CD14-positive monocyte (primary cell): ENCODE measurements around the gene GULP1. TPM values are rescaled to one million over a fixed set of nuclear protein-coding genes. Genes with fewer than 3 reads are reported as not detected.
A peak's percentile ranks its signal among the peaks of the same experiment; 100 is the strongest.

Experiments used
- DNase-seq, 3 donors: peaks; one replicate each; pipeline ENCODE4 v3.0.0-alpha.2; 2011 to 2022
- H2AFZ ChIP-seq: 2 replicates; pipeline ENCODE4 v1.6.0; 2012; ENCODE audit warnings: mild to moderate bottlenecking, low read depth, low read length, inconsistent platforms; ENCODE audit not compliant: insufficient read depth, poor library complexity, severe bottlenecking
- H3K27ac ChIP-seq, 2 donors: 1 replicate in 1 of 2; 2 replicates in 1 of 2; pipeline ENCODE4 v1.5.1; 2012 to 2013; ENCODE audit warnings: low read length in 2 of 2, control low read depth in 1 of 2, inconsistent platforms in 1 of 2, low read depth in 1 of 2, mild to moderate bottlenecking in 1 of 2
- H3K27me3 ChIP-seq, 2 donors: one replicate each; pipeline versions ENCODE4 v1.6.0 to v1.6.1; 2011 to 2013; ENCODE audit warnings: low read length in 2 of 2; ENCODE audit not compliant: control insufficient read depth in 2 of 2, insufficient read depth in 2 of 2
- H3K36me3 ChIP-seq, 2 donors: replicated peaks in 1 of 2; 1 replicate in 1 of 2; 2 replicates in 1 of 2; pipeline versions ENCODE4 v1.5.1 to v1.6.1; 2012 to 2013; ENCODE audit warnings: low read length in 2 of 2, control low read depth in 1 of 2, inconsistent platforms in 1 of 2, mild to moderate bottlenecking in 1 of 2; ENCODE audit not compliant: insufficient read depth in 2 of 2, control insufficient read depth in 1 of 2
- H3K4me1 ChIP-seq, 2 donors: 1 replicate in 1 of 2; 2 replicates in 1 of 2; pipeline versions ENCODE4 v1.5.1 to v1.6.1; 2012 to 2013; ENCODE audit warnings: low read length in 2 of 2, control low read depth in 1 of 2, inconsistent platforms in 1 of 2, mild to moderate bottlenecking in 1 of 2, moderate library complexity in 1 of 2; ENCODE audit not compliant: insufficient read depth in 2 of 2, control insufficient read depth in 1 of 2
- H3K4me2 ChIP-seq: replicated peaks from 2 replicates; pipeline ENCODE3; 2012; ENCODE audit warnings: low read length, moderate library complexity, mild to moderate bottlenecking; ENCODE audit not compliant: poor library complexity, severe bottlenecking; ENCODE audit errors: extremely low read depth
- H3K4me3 ChIP-seq, 3 experiments: fragments of 200-600 bp in 1 of 3; sonication (generic) in 1 of 3; replicated peaks in 1 of 3; 1 replicate in 2 of 3; 2 replicates in 1 of 3; pipeline ENCODE4 v1.5.1; 2011 to 2013; ENCODE audit warnings: low read length in 3 of 3, mild to moderate bottlenecking in 3 of 3, control low read depth in 2 of 3, low read depth in 2 of 3, inconsistent platforms in 1 of 3, moderate library complexity in 1 of 3
- H3K79me2 ChIP-seq: 2 replicates; pipeline ENCODE4 v1.6.0; 2012; ENCODE audit warnings: mild to moderate bottlenecking, control low read depth, inconsistent platforms, low read length, moderate library complexity; ENCODE audit not compliant: insufficient read depth
- H3K9ac ChIP-seq: 2 replicates; pipeline ENCODE4 v1.6.0; 2017; ENCODE audit warnings: low read length, mild to moderate bottlenecking; ENCODE audit not compliant: insufficient read depth, poor library complexity, severe bottlenecking
- H3K9me3 ChIP-seq, 2 donors: replicated peaks in 1 of 2; 1 replicate in 1 of 2; 2 replicates in 1 of 2; pipeline versions ENCODE4 v1.5.1 to v1.6.1; 2012 to 2013; ENCODE audit warnings: low read length in 2 of 2, control low read depth in 1 of 2; ENCODE audit not compliant: control insufficient read depth in 1 of 2, insufficient read depth in 1 of 2
- H4K20me1 ChIP-seq: 2 replicates; pipeline ENCODE4 v1.6.0; 2012; ENCODE audit warnings: mild to moderate bottlenecking, low read length, control low read depth, moderate library complexity; ENCODE audit not compliant: insufficient read depth
- H3K27ac Mint-ChIP-seq, 7 donors: one replicate each; pipeline ENCODE4 v1.8.0; 2020; ENCODE audit warnings: mild to moderate bottlenecking in 7 of 7, mixed read lengths in 7 of 7, moderate library complexity in 6 of 7, inconsistent platforms in 2 of 7
- H3K27me3 Mint-ChIP-seq, 3 donors: one replicate each; pipeline ENCODE4 v1.8.0; 2021 to 2022; ENCODE audit warnings: low read depth in 3 of 3, mild to moderate bottlenecking in 3 of 3, mixed read lengths in 3 of 3, moderate library complexity in 3 of 3, inconsistent platforms in 1 of 3
- H3K36me3 Mint-ChIP-seq, 2 donors: one replicate each; pipeline ENCODE4 v1.8.0; 2020; ENCODE audit warnings: mixed read lengths in 2 of 2, inconsistent platforms in 1 of 2, mild to moderate bottlenecking in 1 of 2
- H3K4me1 Mint-ChIP-seq: one replicate; pipeline ENCODE4 v1.8.0; 2020; ENCODE audit warnings: mild to moderate bottlenecking, mixed read lengths
- H3K4me3 Mint-ChIP-seq, 2 donors: one replicate each; pipeline ENCODE4 v1.8.0; 2020; ENCODE audit warnings: mild to moderate bottlenecking in 2 of 2, mixed read lengths in 2 of 2, moderate library complexity in 1 of 2
- H3K9me3 Mint-ChIP-seq, 7 donors: one replicate each; pipeline ENCODE4 v1.8.0; 2020 to 2022; ENCODE audit warnings: mixed read lengths in 7 of 7, mild to moderate bottlenecking in 6 of 7, moderate library complexity in 6 of 7, inconsistent platforms in 2 of 7
- CTCF ChIP-seq: fragments of 200-600 bp; IDR thresholded peaks from one replicate; pipeline ENCODE4 v1.8.0; 2022; ENCODE audit warnings: antibody characterized with exemption, mild to moderate bottlenecking
- WGBS: methylation state at CpG from one replicate; pipeline ENCODE4 v1.1.5; 2013; ENCODE audit warnings: missing lambda C conversion rate; ENCODE audit not compliant: insufficient coverage; 5-methylcytosine and 5-hydroxymethylcytosine counted together
- intact Hi-C, 2 donors: fragments of 100-400 bp; cut with micrococcal nuclease; formaldehyde crosslinking; loops; one replicate each; pipeline versions ENCODE4 v1.15.0 to v1.15.1; 2023
- polyA plus RNA-seq, 3 donors: library from polyadenylated mRNA; depleted of rRNA in 1 of 3; unstranded in 2 of 3; stranded (reverse) in 1 of 3; fragments of 300-500 nt in 2 of 3; fragments of >200 nt in 1 of 3; fragmentation: Illumina TruSeq in 2 of 3; gene quantifications; 1 replicate in 2 of 3; 2 replicates in 1 of 3; pipeline ENCODE4 v1.2.3, GENCODE V29; 2012 to 2021

The GULP1 gene
- polyA plus RNA-seq, 3 donors, result not detected

- peaks cover 7 to 18% of the 10 kb centered on the region in 2 donors for H3K9me3 ChIP-seq
- no peaks in the 10 kb centered on the region for H3K36me3 Mint-ChIP-seq
- intact Hi-C loops, result no loop called here
- H3K4me3 ChIP-seq, result no peak overlapping the region
- no CpG with 5 or more reads among the region's 1 CpG for WGBS
- H3K9ac ChIP-seq, result no peak overlapping the region
- H3K4me3 Mint-ChIP-seq, result no peak overlapping the region
- H3K27ac ChIP-seq, result no peak overlapping the region
- H3K9me3 Mint-ChIP-seq, result peaks cover 4 to 9% (median 7%) of the 10 kb centered on the region in 7 donors
- H2AFZ ChIP-seq, result no peak overlapping the region
- no peaks in the 10 kb centered on the region for H3K36me3 ChIP-seq
- H3K4me1 Mint-ChIP-seq, result no peaks in the 10 kb centered on the region
- H3K4me2 ChIP-seq, result no peak overlapping the region
- H3K27ac Mint-ChIP-seq, result peak overlapping the region in 1 of 7 donors; percentile 62
- TF ChIP-seq CTCF, result no peak
- no peaks in the 10 kb centered on the region for H3K27me3 ChIP-seq
- H3K79me2 ChIP-seq, result no peaks in the 10 kb centered on the region
- DNase-seq, result no peak
- H4K20me1 ChIP-seq, result no peaks in the 10 kb centered on the region
- no peaks in the 10 kb centered on the region for H3K4me1 ChIP-seq
- peaks cover 0 to 2% (median 1%) of the 10 kb centered on the region in 3 donors for H3K27me3 Mint-ChIP-seq
Measured at GRCh38 chr2:188385857-188386256, 94.2 kb downstream of the GULP1 start.

- no peak overlapping the region for H3K9ac ChIP-seq
- Mint-ChIP-seq H3K4me3 (no peak overlapping the region), H3K9me3 (peaks cover 4 to 10% (median 8%) of the 10 kb centered on the region in 7 donors), H3K36me3 (no peaks in the 10 kb centered on the region), H3K4me1 (no peaks in the 10 kb centered on the region), H3K27ac (no peak overlapping the region), H3K27me3 (peaks cover 0 to 1% (median 0%) of the 10 kb centered on the region in 3 donors)
- no peaks in the 10 kb centered on the region for H3K36me3 ChIP-seq
- no peak overlapping the region for H2AFZ ChIP-seq
- TF ChIP-seq CTCF, result no peak
- H3K9me3 ChIP-seq, result peaks cover 7 to 18% of the 10 kb centered on the region in 2 donors
- H3K4me2 ChIP-seq, result no peak overlapping the region
- H3K4me1 ChIP-seq, result no peaks in the 10 kb centered on the region
- H3K27ac ChIP-seq, result no peak overlapping the region
- intact Hi-C loops, result no loop called here
- H3K4me3 ChIP-seq, result no peak overlapping the region
- WGBS, result 86% methylated on average over 1 of the region's 3 CpGs
- no peaks in the 10 kb centered on the region for H4K20me1 ChIP-seq
- no peaks in the 10 kb centered on the region for H3K79me2 ChIP-seq
- no peaks in the 10 kb centered on the region for H3K27me3 ChIP-seq
- no peak for DNase-seq
Measured at GRCh38 chr2:188388831-188389230, 97.2 kb downstream of the GULP1 start.
